ENCODE data around the gene NF1.
"Not testable (repeated sequence)": the region's sequence is repeated elsewhere in the genome, so short reads cannot be mapped to it uniquely, and the experiment has no call there.

The NF1 gene

DNA sequence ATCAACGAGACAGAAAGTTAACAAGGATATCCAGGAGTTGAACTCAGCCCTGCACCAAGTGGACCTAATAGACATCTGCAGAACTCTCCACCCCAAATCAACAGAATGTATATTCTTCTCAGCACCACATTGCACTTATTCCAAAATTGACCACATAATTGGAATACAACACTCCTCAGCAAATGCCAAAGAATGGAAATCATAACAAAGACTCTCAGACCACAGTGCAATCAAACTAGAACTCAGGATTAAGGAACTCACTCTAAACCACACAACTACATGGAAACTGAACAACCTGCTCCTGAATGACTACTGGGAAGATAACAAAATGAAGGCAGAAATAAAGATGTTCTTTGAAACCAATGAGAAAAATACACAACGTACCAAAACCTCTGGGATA is 84.2 kb downstream of the NF1 start:
- not testable (repeated sequence) for DNase-seq (ENCODE audit: low read depth in 3 of 3)

DNA sequence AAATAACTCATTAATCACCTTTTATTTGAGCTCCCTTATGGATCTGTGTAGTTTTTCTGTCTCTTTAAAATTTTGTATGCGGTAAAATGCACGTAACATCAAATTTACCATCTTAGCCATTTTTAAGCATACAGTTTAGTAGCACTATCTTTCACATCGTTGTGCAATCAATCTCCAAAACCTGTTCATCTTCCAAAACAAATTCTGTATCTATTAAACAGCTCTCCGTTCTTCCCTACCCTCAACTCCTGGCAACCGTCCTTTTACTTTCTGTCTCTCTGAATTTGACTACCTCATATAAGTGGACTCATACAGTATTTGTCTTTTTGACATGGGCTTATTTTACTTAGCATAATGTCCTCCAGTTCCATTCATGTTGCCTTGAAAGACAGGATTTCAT is 100.5 kb downstream of the NF1 start:
- DNase-seq (ENCODE audit: low read depth in 3 of 3): no peak

DNA sequence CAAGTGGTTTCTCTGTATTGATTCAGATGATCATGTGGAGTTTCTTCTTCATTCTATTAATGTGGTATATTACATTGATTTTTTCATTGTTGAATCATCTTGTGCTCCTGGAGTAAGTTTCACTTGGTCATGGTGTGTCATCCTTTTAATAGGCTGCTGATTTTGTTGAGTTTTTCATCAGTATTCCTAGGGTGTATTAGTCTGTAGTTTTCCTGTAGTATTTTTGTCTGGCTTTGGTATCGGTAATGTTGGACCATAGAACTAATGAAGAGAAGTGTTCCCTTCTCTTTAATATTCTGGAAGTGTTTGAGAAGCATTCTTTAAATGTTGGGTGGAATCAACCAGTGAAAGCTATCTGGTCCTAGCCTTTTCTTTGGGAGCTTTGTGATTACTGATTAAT is 103.2 kb downstream of the NF1 start:
- DNase-seq (ENCODE audit: low read depth in 3 of 3): no peak

DNA sequence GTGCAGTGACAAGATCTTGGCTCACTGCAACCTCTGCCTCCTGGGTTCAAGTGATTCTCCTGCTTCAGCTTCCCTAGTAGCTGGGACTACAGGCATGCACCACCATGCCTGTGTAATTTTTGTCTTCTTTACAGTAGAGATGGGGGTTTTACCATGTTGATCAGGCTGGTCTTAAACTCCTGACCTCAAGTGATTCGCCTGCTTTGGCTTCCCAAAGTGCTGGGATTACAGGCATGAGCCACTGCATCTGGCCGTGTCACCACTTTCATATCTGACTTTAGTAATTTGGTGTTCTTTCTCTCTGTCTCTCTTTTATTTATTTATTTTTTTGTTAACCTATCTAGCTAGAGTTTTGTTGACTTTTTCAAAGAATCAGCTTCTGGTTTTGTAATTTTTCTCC is 103.9 kb downstream of the NF1 start:
- not testable (repeated sequence) for DNase-seq (ENCODE audit: low read depth in 3 of 3)

DNA sequence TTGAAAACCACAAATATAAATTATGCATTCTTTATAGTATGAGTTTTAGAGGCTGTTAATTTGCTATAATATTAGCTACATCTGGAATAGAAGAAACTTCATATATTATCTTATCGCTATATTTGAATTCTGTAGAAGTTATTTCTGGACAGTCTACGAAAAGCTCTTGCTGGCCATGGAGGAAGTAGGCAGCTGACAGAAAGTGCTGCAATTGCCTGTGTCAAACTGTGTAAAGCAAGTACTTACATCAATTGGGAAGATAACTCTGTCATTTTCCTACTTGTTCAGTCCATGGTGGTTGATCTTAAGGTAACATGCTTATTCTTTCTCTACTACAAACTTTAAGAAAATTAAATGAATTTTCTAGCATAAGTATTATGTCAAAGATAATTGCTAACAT is 105.5 kb downstream of the NF1 start:
- DNase-seq (ENCODE audit: low read depth in 3 of 3): no peak

DNA sequence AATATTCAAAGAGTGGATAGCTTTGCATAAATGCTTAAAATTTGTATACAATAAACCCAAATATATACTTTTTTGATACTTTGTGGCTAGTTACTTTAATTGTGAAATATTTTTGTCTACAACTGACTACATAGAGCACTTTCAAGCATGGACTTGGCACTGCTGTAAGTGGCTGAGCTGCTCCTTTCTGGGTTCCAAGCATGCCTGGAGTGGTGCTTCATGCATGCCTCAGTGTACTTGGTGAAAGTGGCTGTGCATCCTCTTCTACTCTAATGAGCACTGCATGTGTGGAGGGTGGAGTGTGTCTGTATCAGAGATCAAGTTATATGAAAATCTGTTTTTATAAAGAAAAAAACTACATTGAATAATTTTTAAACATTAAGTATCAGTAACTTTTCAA is 108.2 kb downstream of the NF1 start:
- DNase-seq (ENCODE audit: low read depth in 3 of 3): no peak

DNA sequence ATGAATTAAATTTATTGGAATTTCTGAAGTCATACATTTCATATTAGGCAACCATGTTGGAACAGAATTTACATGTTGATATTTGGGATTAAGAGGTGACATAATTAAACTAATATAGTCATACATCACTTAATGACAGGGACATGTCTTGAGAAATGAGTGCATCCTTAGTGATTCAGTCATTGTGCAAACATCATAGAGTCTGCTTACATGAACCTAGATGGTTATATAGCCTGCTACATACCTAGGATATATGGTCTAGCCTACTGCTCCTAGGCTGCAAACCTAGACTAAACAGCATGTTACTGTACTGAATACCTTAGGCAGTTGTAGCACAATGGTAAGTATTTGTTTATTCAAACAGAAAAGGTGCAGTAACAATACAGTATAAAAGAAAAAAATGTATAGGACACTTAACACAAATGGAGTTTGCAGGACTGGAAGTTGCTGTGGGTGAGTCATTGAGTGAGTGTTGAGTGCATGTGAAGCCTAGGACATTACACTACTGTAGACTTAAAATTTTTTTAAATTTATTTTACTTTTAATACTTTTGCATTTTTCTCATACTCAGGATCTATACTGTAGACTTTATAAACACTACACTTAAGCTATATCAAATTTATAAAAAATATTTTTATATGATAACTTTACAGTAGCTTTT is 116.7 kb downstream of the NF1 start:
- DNase-seq (ENCODE audit: low read depth in 3 of 3): no peak

DNA sequence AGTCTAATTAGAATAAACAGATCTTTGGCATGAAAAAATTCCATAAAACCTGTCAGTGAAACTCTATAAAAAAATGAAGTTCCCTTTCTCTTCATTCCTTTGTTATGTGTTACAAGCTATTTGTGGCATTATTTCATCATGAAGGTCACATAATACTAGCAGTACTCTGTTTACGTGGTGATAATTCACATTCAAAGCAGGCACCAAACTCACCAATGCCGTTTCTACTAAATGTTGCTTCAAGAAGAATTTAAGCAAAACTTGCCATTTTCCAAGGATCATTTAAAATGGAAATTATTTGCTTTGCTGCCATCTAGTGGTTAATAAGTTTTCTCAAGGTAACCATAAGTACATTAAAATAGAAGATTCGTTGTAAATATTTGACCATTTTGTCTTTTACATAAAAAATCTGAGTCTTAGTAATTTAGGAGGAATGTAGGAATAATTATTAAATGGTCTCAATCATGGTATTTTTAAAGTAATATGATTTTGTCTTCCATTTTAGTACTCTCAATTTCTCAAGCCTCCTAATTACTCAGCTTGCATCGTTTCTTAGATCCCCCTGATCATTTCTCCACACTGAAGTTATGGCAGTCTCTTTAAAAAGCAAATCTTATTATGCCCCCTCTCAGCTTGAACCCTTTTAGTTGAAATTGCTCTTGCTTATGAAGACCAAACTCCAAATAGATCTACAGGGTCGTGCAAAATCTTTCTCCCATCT is 121.4 kb downstream of the NF1 start:
- DNase-seq (ENCODE audit: low read depth in 3 of 3): no peak

DNA sequence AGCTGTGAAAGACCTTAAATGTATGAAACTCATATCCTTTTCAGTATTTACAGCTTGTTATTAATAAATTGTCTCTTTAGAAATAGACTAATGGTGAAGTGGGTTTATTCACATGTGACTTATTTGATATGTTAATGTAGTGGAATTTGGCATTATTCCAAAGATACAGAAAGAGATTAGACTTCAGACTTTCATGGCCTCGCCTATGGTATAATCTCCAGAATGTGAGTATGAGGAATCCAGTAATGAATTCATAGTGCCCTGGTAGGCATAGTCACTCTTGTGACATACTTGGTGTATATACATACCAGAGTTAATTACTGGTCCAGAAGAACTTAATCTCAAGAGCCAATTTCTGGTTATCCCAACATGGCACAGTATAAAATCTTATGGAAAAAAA is 129.6 kb downstream of the NF1 start:
- DNase-seq (ENCODE audit: low read depth in 3 of 3): no peak

DNA sequence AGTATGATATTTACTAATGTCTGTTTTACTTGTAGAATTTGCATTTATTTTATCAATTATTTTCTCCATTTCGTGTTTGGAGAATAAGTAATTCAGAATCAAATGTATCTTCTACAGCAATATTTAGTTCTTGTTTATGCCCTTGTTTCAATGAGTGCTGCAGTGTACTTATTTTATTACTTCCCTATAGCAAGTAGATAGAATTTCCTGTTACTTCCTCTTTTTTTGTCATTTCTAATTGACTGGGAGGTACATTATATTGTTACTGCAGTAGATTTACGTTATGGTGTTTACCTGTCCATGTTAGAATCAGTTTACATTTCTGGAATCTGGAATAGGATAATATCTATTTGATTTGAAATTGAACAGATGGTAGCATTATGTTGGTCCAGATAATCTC is 131.1 kb downstream of the NF1 start:
- DNase-seq (ENCODE audit: low read depth in 3 of 3): no peak

DNA sequence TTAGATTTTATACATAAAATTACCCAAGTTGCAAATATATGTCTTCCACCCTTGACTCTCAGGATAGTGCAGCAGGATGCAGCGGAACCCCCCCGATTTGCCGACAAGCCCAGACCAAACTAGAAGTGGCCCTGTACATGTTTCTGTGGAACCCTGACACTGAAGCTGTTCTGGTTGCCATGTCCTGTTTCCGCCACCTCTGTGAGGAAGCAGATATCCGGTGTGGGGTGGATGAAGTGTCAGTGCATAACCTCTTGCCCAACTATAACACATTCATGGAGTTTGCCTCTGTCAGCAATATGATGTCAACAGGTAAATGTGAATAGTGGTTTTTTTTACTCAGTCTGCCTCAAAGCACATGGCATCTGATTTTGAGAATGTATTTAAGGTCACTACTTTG is 131.6 kb downstream of the NF1 start:
- DNase-seq (ENCODE audit: low read depth in 3 of 3): no peak

DNA sequence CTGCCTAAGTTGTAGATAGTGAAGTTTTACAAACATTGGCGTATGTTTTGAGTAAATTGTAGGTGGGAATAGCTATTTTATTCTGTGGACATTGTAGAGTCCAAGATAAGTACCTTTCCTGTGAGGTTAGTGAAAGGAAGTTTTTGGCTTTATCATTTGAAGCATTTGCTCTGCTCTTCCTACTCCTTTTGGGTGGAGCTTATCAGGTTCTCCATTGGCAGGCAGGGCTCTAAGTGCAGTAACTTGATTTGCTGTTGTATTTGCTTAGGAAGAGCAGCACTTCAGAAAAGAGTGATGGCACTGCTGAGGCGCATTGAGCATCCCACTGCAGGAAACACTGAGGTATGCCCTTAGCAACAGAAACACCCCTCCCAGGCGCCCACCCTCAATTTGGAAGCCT is 132.2 kb downstream of the NF1 start:
- DNase-seq (ENCODE audit: low read depth in 3 of 3): no peak

DNA sequence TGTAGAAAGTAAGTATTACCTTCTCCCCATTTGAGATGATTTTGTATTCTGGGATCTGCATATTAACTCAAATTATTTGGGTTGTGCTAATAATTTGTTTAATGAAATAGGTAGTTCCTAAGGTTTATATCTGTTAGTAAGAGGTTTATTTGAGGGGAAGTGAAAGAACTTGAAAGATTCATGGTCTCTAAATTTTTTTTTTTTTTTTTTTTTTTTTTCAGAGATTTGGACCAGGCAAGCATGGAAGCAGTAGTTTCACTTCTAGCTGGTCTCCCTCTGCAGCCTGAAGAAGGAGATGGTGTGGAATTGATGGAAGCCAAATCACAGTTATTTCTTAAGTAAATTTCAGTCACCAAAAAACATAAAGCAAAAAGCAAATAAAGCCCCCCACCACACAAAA is 137.1 kb downstream of the NF1 start:
- no peak for DNase-seq (ENCODE audit: low read depth in 3 of 3)

DNA sequence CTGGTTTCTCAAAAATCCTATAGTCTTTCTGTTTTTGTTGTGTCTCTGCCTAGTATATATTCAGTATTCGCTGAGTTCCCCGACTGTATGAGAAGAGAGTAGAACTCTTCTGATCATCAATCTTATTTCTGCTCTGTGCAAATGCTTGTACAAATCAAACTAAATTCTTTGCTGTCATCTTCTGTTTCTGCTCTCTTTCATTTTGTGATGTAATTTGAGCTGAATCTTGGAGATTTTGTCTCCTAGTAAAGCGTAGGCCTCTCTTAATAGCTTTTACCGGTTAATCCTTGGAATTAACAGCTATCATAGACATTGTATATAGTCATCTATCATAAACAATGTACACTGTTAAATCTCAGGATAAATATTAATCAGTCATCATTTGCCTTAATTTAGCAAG is 140.3 kb downstream of the NF1 start:
- DNase-seq (ENCODE audit: low read depth in 3 of 3): no peak

DNA sequence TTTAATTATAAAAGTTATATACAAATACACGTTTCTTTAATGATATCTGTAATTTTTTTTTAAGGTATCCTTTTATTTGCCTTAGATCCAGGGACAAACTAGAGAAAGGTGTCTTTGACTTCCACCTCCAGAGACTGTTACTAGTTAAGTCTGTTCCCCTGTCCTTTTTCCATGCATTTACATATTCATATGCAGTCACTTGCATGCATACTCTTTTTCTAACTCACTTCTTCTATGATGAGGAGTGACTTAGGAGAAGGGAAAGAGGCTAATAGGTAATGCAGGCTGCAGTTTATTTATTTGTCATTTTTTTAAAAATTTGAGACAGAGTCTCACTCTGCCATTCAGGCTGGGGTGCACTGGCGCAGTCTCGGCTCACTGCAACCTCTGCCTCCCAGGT is 141.4 kb downstream of the NF1 start:
- DNase-seq (ENCODE audit: low read depth in 3 of 3): no peak

DNA sequence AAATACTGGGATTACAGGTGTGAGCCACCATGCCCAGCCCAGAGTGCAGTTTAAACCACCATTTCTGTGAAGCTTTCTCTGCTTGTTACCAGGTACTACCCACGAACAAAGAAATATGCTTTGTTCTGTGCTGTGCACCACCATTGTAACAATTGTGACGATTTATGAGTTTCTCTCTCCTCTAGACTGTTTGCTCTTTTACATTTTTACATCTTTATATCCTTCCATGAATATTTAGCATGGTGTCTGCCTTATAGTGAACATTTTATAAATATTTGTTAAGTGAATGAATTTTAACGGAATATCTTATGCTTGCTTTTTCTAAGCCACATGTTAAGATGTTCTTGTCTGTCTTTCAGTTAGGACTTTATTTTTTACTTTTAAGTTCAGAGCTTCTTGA is 141.9 kb downstream of the NF1 start:
- no peak for DNase-seq (ENCODE audit: low read depth in 3 of 3)

DNA sequence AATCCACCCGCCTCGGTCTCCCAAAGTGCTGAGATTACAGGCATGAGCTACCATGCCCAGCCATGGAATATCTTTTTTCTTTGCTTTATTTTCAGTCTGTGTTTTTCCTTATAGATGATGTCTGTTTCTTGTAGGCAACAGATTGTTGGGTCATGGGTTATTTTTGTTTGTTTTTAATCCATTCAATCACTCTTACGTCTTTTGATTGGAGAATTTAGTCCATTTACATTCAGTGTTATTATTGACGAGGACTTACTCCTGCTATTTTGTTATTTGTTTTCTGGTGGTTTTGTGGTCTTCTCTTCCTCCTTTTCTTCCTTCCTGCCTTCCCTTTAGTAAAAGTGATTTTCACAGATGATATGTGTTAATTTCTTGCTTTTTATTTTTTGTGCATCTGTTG is 146.3 kb downstream of the NF1 start:
- no peak for DNase-seq (ENCODE audit: low read depth in 3 of 3)

DNA sequence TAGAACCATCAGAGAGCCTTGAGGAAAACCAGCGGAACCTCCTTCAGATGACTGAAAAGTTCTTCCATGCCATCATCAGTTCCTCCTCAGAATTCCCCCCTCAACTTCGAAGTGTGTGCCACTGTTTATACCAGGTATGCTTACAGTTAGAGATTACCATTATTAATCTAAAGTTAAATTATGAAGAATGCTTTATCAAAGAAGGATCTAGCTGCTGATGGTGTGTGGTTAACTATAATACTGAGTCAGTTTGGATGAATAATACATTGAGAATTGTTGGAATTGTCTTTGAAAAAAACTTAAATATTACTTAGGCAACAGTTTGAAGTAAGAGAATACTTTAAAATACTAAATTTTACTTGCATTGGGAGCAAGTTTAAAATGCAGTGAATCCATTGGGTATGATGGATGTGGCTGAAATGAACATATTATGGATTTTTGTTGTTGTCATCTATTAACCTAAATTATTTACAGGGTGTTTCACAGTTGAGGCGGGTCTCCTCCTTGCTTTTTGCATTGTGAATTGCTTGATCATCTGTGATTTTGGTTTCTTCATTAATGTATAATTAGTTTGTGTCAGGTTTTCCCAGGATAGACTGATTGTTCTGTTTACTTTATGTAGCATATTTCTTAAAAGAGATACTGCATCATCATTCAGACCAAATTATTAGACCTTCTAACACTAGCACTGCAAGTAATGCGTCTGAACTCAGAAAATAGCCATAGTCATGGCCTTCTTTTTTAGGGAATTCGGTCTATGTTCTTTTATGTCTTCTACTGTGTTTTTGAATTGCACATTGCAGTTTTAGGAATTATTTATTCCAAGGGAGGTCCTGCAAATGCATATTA is 154.4 kb downstream of the NF1 start:
- no peak for DNase-seq (ENCODE audit: low read depth in 3 of 3)

DNA sequence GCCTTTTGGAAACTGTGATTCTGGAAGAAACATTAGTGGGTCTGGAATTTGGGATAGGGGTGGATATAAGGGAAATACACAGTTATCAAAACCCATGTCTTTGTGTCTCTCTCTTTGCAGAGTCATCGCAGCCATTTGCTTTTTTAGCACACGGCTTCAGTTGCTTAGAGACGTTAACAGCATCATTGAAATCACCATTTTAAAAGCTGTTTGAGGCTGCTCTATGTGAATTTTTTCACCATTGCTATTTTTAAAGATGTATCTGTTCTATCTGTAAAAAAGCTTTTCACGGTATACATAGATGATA is 155.0 kb downstream of the NF1 start:
- DNase-seq (ENCODE audit: low read depth in 3 of 3): no peak

DNA sequence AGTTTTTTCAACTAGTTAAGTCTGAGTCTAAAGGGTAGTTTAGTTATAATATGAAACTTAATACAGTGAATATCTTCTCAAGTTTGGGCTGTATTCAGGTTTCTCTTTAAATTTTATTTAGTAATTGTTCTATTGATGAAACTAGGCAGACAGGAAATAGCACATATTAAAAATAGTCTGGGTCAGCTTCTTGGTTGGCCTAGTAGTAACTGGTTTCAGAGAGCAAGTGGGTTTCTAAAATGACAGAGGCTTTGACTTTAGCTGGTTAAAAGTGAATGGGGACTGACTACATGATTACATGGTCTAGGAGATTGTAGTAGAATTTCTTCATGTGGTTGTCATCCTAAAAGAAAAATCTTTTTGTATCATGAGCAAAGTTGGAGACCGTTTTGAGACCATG is 155.5 kb downstream of the NF1 start:
- DNase-seq (ENCODE audit: low read depth in 3 of 3): no peak

DNA sequence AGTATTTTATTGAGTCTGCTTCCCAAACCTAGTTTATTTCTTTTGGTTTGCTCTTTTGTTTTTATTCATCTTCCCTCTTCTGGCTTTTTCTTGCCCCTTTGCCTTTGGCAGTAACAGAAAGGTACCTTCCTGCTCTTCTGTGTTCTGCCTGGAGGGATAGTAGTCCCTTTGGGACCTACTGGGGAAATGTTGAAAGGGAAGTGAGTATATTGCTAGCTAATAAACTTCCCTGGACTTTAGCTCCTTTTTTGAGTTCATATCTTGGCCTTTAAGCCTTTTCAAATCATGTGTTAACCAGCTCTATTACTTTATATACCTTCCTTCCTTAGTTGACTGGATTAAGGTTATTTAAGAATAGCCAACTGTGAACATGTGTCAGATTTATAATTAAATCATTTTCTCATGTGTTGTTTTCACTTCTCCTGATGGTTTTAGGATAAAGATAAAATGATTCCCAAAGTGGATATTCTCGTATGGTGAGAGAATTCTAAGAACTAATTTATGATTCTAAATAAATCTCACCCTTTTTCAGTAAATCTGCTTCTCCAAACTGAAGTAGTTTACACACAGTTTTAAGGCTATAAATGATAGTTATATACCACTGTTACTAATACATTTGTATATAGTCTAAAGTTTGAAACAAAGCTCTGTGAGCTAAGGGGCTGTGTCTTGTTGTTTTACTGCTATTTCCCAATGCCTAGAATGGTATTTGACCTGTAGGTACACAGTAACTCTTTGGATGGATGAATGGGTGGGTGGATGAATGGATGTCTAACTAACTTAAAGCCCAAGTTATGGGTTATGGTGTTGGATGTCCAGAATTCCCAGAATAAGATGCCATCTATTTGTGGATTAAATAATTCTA is 156.6 kb downstream of the NF1 start:
- no peak for DNase-seq (ENCODE audit: low read depth in 3 of 3)

DNA sequence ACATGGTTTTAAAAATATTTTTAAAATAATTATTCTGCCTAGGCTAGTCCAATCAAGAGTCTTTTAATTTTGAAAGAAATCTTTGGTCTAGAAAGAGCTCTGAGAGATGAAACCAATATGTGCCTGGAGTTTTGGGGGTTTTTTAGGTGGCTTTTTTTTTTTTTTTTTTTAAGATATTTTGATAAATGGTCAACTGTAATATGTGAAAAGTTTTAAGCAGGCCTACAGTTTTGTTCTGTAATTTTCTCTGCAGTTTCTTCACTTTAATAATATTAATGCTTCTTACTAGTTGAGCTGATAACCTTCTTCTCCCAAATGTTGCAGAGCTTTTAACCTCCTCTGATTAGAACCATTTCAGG is 157.2 kb downstream of the NF1 start:
- DNase-seq (ENCODE audit: low read depth in 3 of 3): no peak
